HG03175 (cell line): ENCODE measurements around the gene GPATCH8.
"Not testable (repeated sequence)": the region's sequence is repeated elsewhere in the genome, so short reads cannot be mapped to it uniquely, and the experiment has no call there.

ENCODE experiments used
- ATAC-seq: cut with Tn5 transposase; IDR thresholded peaks from one replicate; pipeline ENCODE4 v1.9.1; 2021; ENCODE audit warnings: mild to moderate bottlenecking, moderate library complexity; ENCODE audit not compliant: unreplicated experiment

The GPATCH8 gene

DNA sequence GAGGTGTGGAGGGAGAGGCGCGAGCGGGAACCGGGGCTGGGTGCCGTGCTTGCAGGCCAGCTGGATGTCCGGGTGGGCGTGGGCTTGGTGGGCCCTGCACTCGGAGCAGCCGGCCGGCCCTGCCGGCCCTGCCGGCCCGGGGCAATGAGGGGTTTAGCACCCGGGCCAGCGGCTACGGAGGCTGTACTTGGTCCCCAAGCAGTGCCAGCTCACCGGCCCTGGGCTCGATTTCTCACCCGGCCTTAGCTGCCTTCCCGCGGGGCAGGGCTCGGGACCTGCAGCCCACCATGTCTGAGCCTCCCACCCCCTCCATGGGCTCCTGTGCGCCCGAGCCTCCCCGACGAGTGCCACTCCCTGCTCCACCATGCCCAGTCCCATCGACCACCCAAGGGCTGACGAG, 24.7 kb upstream of the GPATCH8 start:
- ATAC-seq: no peak

DNA sequence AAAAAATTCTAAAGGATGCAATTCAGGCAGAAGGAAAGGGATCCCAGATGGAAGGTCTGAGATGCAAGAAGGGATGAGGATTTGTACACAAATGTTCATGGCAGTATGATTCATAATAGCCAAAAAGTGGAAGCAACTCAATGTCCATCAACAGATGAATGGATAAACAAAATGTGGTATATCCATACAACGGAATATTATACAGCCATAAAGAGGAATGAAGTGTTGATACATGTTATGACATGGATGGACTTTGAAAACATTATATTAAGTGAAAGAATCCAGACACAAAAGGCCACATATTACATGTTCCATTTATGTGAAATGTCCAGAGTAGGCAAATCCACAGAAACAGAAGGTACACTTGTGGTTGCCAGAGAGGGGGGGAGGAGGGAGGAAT, 23.9 kb upstream of the GPATCH8 start:
- no peak for ATAC-seq

DNA sequence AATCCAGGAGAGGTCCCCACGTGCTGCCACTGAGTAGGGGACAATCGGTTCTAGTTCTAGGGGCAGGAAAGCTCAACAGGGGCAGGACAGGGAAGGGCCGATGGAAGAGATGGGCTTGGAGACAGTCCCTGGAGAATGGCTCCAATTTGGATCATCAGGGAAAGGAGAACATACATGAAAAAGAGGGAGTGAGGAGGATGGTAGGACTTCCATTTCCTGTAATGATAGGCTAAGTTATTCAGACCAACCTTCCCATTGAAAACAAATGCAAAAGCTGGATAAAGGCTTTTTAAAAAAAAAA, 20.4 kb upstream of the GPATCH8 start:
- ATAC-seq: no peak

DNA sequence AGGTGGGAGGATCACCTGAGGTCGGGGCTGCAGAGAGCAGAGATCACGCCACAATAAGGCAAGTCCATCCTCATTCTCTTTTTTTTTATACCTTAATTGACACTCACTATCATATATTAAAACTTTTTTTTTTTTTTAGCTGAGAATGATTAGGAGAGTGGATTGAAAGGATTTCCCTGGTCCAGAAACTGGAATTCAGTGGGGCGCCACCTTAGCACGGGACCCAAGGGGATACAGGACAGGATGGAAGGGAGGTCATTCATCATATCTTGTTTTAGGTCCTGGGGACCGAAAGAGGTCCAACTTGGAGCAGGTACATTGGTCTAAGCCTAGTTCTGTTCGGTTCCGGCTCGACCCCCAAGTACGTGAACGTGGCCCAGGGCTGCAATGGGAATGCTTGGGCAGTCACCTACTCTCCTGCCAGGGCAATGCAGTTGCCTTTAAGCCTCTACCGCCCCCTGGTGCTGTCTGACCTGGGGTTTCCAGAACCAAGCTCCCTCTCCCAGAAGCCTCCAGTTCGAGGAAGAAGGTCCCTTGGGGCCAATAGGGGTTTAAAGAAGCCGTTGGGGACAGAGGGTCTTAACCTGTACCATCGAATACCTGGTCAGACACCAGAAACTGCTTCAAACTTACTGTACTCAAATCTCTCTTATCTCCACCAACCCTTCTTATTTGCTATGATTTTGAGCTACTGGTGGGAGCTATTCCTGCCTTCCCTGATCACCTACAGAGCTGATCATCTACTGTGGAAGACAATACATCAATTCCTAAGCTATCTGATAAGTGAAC, 19.9 kb upstream of the GPATCH8 start:
- no peak for ATAC-seq

DNA sequence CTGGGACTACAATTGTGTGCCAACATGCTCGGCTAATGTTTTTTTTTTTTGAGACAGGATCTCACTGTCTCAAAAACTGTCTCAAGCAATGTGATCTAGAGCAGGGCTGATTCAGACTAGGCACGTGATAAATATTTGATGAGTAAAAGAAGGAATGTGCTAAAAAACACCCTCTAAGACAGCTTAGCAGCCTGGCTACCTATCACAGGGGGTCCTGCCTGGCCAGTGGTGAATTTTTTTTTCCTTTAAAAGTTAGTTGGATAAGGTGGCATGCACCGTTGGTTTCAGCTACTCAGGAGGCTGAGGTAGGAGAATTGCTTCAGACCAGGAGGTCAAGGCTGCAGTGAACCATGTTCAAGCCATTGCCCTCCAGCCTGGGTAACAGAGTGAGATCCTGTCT, 14.8 kb upstream of the GPATCH8 start:
- no peak for ATAC-seq

DNA sequence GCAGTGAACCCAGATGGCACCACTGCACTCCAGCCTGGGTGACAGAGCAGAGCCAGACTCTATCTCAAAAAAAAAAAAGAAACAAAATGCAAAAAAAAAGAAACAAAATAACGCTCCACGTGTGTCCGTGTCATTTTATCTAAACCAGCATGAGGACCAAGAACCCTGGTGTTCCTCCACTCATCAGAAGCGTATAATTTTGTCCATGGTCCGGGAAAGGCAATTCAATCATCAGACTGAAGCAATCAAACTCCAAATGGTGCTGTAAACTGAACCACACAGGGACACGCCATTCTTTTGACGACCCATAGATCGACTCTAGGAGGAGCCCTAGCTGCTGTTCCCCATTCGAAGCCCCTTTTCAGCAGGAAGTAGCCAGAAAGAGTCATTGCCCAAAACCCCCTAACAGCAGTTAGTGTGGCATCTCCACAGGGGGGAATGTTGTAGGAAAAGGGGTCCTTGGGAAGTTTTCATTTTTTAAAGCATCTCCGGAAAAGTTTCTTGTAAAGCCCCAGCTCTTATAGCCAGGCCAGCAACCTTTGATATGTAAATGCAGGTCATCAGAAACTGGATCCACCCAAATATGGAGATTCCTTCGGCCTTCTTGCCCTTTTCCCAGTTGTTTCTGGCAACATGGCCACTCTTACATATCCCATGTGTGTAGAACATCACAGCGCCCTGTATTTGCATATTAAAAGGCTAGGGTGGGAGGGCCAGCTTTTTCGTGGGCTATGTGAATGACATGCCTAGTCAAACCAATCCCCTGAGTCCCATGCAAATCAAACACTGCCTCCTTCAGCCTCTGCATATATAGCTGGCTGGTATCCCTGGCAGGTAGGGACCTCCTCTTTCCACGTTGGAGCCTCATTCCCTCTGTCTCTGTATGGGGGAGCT, 8.3 kb upstream of the GPATCH8 start:
- ATAC-seq: not testable (repeated sequence)

DNA sequence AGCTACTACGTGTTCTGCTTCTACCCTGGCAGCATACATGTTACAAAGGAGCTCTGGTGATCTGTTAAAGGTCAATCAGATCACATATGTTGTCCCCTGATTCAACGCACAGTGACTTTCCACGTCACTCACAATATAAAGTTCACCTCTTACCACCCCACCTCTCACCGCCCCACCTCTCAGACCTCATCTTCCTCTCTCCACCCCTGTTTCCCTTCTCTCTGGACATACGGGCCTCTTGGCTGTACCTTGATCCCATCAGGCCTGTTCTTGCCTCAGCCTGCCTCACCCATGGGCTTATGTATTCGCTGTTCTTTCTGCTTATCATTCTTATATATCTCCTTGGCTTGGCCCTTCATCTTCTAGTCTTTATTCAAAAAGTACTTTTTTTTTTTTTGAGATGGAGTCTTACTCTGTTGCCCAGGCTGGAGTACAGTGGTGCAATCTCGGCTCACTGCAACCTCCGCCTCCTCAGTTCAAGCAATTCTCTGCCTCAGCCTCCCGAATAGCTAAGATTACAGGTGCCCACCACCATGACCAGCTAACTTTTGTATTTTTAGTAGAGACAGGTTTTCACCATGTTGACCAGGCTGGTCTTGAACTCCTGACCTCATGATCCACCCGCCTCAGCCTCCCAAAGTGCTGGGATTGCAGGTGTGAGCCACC, 3.9 kb upstream of the GPATCH8 start:
- ATAC-seq: not testable (repeated sequence)

DNA sequence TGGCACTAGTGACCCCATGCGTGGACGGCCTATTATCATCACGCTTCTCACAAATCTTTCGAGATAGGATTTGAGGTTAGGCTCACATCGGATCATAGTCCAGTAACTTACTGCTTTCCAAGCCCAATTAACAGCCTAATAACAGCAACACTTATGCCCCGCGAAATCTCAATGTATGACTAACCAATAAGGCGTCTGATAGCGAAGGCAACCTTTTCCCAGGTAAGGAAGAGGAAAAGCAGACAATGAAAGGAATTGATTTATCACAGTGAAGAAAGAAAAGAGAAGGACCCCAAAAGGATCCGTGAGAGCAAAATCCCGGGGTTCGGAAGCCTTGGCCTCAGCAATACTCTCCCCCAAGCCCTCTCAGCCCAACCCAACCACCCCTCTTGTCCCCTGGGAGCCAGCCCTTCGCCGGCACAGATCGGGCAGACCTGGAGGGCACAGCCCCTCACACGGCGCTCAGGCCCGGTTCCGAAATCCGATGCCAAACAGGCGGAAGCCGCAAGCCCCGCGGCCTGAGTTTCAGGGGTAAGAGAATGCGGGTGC, 534 bp downstream of the GPATCH8 start:
- ATAC-seq: peak; percentile 23

DNA sequence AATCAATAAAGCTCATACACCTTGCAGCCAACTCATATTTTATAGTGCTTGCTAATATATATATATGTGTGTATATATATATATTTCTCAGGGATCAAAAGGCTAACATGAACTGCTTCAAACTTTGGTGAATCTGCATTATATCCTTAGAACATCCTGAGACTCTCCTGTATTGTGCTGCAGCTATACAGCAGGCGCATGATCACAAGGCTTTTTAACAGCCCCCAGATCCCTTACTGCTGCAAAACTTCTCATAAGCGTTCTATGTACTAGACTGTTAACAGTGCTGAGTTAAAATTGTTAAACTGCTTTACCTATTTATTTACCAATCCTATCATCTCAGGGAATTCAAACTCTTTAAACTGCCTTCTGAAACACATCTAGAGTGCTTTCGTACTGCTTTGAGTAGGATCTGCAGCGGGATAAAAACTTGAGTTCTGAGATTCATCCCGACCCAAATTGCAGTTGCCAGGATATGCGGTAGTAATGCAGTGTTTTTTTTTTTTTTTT, 1.3 kb downstream of the GPATCH8 start:
- ATAC-seq: no peak

DNA sequence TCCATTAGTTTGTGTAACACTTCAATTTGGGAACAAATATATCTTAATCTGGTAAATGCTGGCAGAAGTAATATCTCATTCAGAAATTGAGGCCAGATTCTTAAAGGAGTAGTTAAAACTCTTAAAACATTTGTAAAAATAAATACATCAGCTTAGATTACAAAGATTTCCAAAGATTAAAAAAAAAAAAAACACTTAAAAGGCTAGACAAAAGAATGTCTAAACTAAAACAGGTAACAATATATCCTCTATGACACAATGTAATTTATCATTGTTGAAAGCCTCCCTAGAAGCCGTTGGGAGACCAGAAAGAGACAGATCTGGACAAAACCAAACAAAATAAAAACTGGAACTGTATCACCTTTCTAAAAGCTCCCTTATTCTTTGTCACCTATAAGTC, 3.5 kb downstream of the GPATCH8 start:
- ATAC-seq: no peak

DNA sequence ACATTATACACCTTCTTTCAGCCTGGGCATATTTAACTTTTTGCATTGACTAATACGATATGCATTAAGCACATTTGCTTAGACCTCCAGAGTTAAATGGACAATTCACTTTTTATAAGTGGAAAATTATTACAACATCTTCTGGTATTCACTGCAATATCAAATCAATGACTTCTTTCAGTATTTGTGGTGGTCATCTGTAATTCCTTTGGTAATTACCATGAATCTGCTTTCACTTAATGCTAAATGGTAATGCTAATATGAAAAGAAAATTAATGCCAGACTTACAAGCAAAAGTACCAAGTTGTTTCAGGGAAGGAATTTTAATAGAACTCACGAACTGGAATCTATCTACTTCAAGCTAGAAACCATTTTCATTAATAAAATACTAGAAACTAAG, 6.4 kb downstream of the GPATCH8 start:
- no peak for ATAC-seq

DNA sequence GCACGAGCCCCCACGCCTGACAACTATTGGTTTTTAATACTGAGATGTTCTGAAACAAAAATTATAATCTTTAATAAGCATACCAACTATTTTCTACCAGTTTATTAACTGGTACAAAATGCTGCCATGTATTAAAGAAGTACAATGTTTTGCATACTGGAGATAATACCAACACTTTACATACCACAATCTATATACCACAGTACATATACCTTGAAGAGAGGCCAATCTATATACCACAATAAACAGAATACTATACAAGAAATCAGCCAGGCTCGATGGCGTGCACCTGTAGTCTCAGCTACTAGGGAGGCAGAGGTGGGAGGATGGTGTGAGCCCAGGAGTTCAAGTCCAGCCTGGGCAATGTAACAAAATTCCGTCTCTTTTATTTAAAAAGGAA, 9.9 kb downstream of the GPATCH8 start:
- ATAC-seq: no peak

DNA sequence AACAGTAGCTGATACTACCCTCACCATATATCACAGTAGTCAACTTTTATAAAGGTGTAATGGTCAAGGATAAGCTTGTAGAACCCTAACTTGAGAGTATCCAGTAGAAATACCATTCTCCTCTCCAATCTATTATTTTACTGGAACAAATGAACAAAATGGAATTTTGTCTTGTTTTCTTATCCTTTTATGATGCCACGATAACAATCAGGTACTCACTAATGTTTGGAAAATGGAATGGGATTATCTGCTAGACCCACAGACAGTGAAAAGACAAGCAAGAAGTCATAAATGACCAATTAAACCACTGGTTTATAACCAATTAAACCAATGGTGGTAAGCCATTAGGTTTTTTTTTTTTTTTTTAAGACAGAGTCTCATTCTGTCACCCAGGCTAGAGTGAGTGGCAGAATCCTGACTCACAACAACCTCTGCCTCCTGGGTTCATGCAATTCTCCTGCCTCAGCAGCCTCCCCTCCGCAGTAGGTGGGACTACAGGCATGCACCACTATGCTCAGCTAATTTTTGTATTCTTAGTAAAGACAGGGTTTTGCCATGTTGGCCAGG, 10.4 kb downstream of the GPATCH8 start:
- ATAC-seq: no peak

DNA sequence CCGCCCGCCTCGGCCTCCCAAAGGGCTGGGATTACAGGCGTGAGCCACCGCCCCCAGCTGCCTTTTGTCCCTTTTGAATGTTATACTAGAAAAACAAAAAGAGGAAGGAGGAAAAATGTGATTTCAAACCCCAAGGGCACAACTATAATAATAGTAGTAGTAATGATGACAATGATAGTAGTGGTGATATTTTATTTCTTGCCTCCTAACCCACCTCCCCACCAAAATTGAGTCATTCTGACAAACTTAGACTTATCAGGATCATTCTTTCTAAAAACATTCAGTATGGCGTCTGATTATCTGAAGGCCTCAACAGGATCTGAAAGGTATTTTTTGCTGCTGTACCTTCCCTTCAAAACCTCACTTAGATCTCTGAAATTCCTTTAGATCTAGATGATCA, 13.6 kb downstream of the GPATCH8 start:
- no peak for ATAC-seq

DNA sequence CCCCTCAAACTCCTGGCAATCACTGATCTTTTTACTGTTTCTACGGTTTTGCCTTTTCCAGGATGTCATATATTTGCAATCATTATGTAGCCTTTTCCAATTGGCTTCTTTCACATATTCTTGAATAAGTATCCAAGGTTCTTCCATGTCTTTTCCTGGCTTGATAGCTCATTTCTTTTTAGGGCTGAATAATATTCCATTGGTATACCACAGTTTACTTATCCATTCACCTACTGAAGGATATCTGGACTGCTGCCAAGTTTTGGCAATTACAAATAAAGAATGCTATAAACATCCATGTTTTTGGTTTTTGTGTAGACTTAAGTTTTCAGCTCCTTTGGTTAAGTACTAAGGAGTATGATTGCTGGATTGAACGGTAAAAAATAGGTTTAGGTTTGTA, 16.0 kb downstream of the GPATCH8 start:
- no peak for ATAC-seq

DNA sequence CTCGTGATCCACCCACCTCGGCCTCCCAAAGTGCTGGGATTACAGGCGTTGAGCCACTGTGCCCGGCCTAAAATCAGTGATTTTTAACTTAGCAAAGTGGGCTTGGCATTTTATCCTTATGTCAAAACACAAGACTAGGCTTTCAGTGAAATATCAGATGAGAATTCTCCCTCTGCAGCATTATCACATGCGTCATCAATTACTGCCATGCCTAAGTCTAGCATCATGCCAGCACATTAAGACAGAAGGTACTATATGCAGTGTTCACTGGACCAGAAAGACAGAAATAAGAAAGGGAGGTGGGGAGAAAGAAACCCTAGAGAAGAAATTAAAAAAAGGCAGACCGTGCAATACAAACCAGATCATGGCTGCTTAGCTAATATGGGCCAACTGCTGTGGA, 29.8 kb downstream of the GPATCH8 start:
- no peak for ATAC-seq

DNA sequence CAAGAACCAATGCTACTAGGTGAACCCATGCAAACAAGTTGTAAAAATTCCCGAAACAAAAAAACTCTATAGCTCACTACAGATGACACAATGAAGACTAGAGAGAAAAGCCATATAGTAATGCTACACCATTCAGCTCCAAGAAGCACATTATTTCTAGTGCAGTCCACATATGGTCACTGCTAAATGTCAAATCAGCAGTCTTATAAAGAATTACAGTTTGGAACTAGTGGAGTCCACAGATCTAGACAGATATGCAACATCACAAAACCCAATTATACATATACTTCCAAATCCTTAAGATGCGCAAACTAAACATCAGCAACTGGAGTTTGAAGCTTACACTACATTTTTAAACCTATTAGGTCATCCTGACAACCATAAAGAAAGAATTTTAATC, 33.5 kb downstream of the GPATCH8 start:
- ATAC-seq: no peak

DNA sequence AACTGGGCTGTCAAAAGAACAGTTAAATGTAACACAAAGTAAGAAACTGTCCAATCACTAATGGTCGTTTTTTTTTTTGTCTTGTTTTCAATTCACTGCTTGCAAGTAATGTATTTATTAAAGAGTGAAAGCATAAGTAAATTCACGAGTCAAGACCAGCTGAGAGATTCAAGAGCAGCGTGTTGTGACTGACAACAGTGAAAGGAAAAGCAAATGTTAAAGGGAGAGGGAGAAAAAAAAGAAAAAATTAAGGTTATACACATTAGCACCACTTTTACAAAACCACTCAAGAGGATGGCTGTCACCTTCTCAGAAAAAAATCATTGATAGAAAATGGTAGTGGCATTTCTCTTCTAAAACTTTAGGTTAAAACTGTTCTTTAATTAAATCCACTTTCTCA, 36.1 kb downstream of the GPATCH8 start:
- ATAC-seq: no peak

DNA sequence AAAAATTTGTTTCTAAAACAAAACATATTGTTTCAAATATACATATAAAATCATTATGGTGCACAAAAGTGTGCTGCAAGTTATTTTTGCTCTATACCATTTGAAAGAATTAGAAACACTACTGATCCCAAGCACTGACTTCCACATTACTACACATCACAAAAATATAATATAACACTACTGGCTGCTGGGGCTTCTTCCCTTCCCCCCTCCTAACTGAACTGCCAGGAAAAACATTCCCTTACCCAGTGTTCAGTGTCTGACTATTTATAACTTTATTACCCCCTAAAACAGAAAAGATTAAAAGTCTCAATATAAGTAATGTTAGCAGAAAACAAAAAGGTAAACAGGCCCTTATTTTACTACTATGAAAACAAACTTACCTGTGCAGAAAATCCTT, 36.9 kb downstream of the GPATCH8 start:
- no peak for ATAC-seq

DNA sequence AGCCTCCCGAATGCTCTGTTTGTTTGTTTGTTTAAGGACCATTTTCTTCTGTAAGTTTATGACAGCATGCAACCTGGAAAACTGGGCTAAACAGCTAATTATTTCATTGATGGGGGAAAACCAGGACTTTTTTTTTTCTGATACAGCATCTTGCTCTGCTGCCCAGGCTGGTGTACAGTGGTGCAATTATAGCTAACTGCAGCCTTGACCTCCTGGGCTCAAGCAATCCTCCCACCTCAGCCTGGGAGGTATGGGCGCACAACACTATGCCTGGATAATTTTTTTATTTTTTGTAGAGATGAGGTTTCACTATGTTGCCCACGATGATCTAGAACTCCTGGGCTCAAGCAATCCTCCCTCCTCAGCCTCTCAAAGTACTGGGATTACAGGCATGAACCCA, 37.3 kb downstream of the GPATCH8 start:
- ATAC-seq: no peak

DNA sequence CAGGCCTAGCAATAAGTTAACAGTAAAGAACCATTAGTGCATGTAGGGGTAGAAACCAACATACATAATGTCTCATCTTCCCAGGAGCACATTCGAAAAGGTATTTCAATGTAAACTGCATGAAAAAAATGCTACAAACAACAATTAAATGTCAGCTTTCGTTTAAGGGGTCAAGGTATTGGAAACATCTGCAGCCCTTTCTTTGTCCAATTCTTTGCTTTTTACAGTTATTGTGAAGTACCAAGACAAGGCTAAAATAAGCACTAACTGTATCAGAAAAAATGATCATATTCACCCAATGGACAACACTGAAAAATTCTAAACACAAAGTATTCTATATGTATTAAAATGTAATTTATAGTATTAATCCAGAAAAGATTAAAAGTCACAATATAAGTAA, 37.9 kb downstream of the GPATCH8 start:
- no peak for ATAC-seq
